ENCODE measurements around the gene CST5. TPM values are rescaled to one million over a fixed set of nuclear protein-coding genes. Genes with fewer than 3 reads are reported as not detected.
"Not testable (repeated sequence)": the region's sequence is repeated elsewhere in the genome, so short reads cannot be mapped to it uniquely, and the experiment has no call there.

CST5 gene
- total and polyA plus RNA-seq, 7 experiments from 2014 or later, result not detected

DNA sequence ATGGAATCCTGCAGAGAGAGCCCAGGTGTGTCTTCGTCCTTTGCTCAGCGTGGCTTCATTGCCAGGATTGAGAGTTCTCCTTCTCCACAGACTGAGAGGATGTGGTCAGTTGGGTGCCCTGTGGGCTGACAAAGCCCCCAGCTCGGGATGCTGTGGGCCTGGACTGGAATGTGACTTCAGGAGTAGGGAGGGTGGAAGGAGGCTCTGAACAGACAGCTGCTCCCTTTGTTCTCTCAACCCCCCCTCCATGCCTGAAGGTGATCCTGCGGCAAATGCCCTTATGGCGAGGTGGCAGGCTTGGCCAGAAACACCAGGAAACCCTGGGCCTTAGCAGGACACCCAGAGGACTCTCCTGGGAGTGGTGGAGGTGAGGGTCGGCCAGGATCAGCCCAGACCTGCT, 1.8 kb upstream of the CST5 start:
- peaks cover 0 to 6% (median 0%) of the 10 kb centered on the region in 5 donors for H3K27me3 Mint-ChIP-seq
- DNase-seq (no peak), ATAC-seq (no peak)
- no peaks in the 10 kb centered on the region for H3K36me3 Mint-ChIP-seq
- H3K36me3 ChIP-seq (ENCODE audit: control insufficient read depth in 2 of 3, insufficient read depth in 3 of 3, low read length in 3 of 3), result no peaks in the 10 kb centered on the region
- peaks cover 0 to 8% (median 0%) of the 10 kb centered on the region in 7 donors for H3K4me1 Mint-ChIP-seq
- intact Hi-C loops (cut with micrococcal nuclease), result no loop called here
- no peak overlapping the region for H3K4me3 ChIP-seq (ENCODE audit: low read length)
- no peaks in the 10 kb centered on the region for H3K9me3 Mint-ChIP-seq
- no peak overlapping the region for H3K4me3 Mint-ChIP-seq
- ChIA-PET POLR2A (no interaction called here), CTCF (no interaction called here)
- no peak overlapping the region for H3K27ac ChIP-seq (ENCODE audit: low read depth, low read length)
- H3K4me1 ChIP-seq (ENCODE audit: control insufficient read depth in 2 of 2, insufficient read depth in 2 of 2, low read length in 2 of 2), result no peaks in the 10 kb centered on the region
- H3K9me3 ChIP-seq (ENCODE audit: control insufficient read depth in 2 of 3, low read length in 3 of 3), result no peaks in the 10 kb centered on the region
- H3K27ac Mint-ChIP-seq, result no peak overlapping the region
- no peaks in the 10 kb centered on the region for H3K27me3 ChIP-seq (ENCODE audit: control insufficient read depth in 2 of 2, insufficient read depth in 2 of 2, low read length in 2 of 2)

DNA sequence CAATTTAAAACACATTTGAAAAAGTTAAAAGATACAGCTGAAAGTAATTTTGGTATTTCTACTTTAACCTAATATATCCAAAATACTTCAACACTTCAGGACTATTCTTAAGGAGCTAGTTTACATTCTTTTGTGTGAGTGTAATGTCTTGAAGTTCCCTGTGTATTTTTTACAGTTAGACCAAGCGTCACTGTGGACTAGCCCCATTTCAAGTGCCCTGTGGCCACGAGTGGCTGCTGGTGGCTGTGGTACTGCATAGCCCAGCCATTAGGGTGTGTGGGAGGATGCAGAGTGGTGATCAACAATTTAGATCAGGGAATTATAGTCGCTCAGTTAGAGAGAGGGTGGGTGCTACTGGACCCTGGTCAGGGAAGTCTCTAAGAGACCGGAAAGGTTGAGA, 869 bp upstream of the CST5 start:
- Histone ChIP-seq H3K27ac (ENCODE audit: low read depth, low read length) (no peak overlapping the region), H3K36me3 (ENCODE audit: control insufficient read depth in 2 of 3, insufficient read depth in 3 of 3, low read length in 3 of 3) (no peaks in the 10 kb centered on the region), H3K4me3 (ENCODE audit: low read length) (no peak overlapping the region), H3K9me3 (ENCODE audit: control insufficient read depth in 2 of 3, low read length in 3 of 3) (no peaks in the 10 kb centered on the region), H3K27me3 (ENCODE audit: control insufficient read depth in 2 of 2, insufficient read depth in 2 of 2, low read length in 2 of 2) (no peaks in the 10 kb centered on the region), H3K4me1 (ENCODE audit: control insufficient read depth in 2 of 2, insufficient read depth in 2 of 2, low read length in 2 of 2) (no peaks in the 10 kb centered on the region)
- ATAC-seq (no peak), DNase-seq (no peak)
- H3K36me3 Mint-ChIP-seq, result no peaks in the 10 kb centered on the region
- ChIA-PET CTCF (no interaction called here), POLR2A (no interaction called here)
- peaks cover 0 to 12% (median 0%) of the 10 kb centered on the region in 7 donors for H3K4me1 Mint-ChIP-seq
- H3K27ac Mint-ChIP-seq, result no peak overlapping the region
- peaks cover 0 to 10% (median 0%) of the 10 kb centered on the region in 5 donors for H3K27me3 Mint-ChIP-seq
- H3K9me3 Mint-ChIP-seq, result no peaks in the 10 kb centered on the region
- H3K4me3 Mint-ChIP-seq, result no peak overlapping the region
- intact Hi-C loops (cut with micrococcal nuclease), result no loop called here

DNA sequence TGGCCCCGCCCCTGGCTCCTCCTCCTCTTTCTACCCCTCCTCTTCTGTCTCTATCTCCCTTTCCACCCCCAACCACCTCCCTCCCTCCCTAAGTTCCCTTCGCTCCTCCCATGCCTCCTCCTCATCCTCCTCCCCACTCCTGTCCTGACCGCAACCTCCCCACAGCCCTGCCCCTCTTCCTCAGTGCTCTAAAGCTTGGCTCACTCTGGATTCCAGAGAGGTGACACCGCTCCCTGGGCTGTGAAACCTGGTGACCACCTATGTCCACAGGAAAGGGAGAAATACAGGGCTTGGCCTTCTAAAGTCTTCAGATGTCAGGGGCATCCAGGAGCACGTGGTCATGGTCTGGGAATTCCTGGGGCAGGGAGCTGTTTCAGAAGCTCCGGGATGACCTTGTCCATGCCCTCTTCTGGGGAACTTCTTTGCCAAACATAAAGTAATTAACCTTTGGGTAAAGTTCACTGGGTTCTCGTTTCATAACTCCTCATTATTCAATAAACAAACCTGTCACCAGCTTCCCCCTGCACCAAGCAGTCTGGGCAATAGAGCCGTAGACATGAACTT, 345 bp upstream of the CST5 start:
- no peak overlapping the region for H3K4me3 Mint-ChIP-seq
- CTCF ChIA-PET, result no interaction called here

DNA sequence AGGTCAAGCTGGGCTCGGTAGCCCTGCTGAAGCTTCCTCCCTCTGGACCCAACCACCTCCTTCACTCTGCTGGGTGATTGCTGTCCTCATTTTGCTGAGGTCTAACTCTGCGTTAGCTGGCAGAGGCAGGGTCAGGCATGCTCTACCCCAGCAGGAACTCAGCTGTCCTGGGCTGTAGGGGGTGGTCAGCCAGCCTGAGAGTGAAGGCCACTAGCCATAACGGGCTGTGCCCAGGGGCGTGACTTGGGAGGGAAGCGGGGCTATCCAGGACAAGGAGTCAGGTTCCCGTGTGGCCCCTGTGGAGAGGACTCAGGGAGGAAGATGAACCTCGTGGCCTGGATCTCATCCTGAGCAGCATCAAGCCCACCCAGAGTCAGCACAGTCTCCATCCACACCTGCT, 761 bp downstream of the CST5 start:
- ChIA-PET POLR2A (no interaction called here), CTCF (no interaction called here)

More for the DNA sequence above, 345 bp upstream of the CST5 start:
- no peaks in the 10 kb centered on the region for H3K9me3 Mint-ChIP-seq
- POLR2A ChIA-PET, result no interaction called here
- Histone ChIP-seq H3K4me1 (ENCODE audit: control insufficient read depth in 2 of 2, insufficient read depth in 2 of 2, low read length in 2 of 2) (no peaks in the 10 kb centered on the region), H3K27me3 (ENCODE audit: control insufficient read depth in 2 of 2, insufficient read depth in 2 of 2, low read length in 2 of 2) (no peaks in the 10 kb centered on the region), H3K4me3 (ENCODE audit: low read length) (no peak overlapping the region), H3K36me3 (ENCODE audit: control insufficient read depth in 2 of 3, insufficient read depth in 3 of 3, low read length in 3 of 3) (no peaks in the 10 kb centered on the region), H3K27ac (ENCODE audit: low read depth, low read length) (no peak overlapping the region), H3K9me3 (ENCODE audit: control insufficient read depth in 2 of 3, low read length in 3 of 3) (no peaks in the 10 kb centered on the region)
- H3K36me3 Mint-ChIP-seq, result no peaks in the 10 kb centered on the region
- no peak overlapping the region for H3K27ac Mint-ChIP-seq
- no peak for ATAC-seq
- intact Hi-C loops (cut with micrococcal nuclease), result no loop called here
- no peak for DNase-seq
- peaks cover 0 to 10% (median 0%) of the 10 kb centered on the region in 5 donors for H3K27me3 Mint-ChIP-seq
- H3K4me1 Mint-ChIP-seq, result peaks cover 0 to 17% (median under 1%) of the 10 kb centered on the region in 7 donors

DNA sequence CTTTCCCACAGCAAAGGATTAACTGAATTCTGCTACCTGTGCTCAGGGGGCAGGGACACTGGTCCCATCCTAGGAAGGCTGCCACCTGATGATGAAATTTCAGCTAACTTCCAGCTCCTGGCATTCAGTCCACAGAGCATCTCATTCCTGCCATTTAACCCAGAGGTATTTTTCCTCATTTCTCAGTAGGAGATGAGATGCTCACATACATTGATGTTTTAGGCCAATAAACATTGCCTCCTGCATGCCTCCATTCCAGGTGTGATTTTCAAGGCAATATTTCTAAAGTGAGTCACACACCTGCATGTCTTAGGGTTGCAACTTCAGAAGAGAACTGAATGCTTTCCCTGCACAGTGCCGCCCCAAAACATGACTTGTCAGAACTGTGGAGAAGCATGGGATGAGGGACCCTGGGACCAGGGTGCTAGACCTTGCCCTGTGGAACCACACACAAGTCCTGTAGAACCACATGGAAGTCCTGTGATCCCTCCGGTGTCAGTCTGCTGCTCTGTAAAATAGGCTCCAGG, 1.5 kb downstream of the CST5 start:
- H3K4me1 ChIP-seq (ENCODE audit: control insufficient read depth in 2 of 2, insufficient read depth in 2 of 2, low read length in 2 of 2); ATAC-seq; DNase-seq; H3K27me3 ChIP-seq (ENCODE audit: control insufficient read depth in 2 of 2, insufficient read depth in 2 of 2, low read length in 2 of 2); H3K27ac Mint-ChIP-seq; H3K4me3 ChIP-seq (ENCODE audit: low read length); intact Hi-C loops (cut with micrococcal nuclease); POLR2A ChIA-PET; H3K27ac ChIP-seq (ENCODE audit: low read depth, low read length); H3K4me3 Mint-ChIP-seq; H3K9me3 ChIP-seq (ENCODE audit: control insufficient read depth in 2 of 3, low read length in 3 of 3); H3K36me3 ChIP-seq (ENCODE audit: control insufficient read depth in 2 of 3, insufficient read depth in 3 of 3, low read length in 3 of 3); H3K9me3 Mint-ChIP-seq; CTCF ChIA-PET; H3K36me3 Mint-ChIP-seq: not testable (repeated sequence)
- H3K4me1 Mint-ChIP-seq, result peaks cover 0 to 35% (median 13%) of the 10 kb centered on the region in 7 donors
- peaks cover 0 to 10% (median 3%) of the 10 kb centered on the region in 5 donors for H3K27me3 Mint-ChIP-seq

More for the DNA sequence above, 761 bp downstream of the CST5 start:
- Mint-ChIP-seq H3K4me3 (no peak overlapping the region), H3K27me3 (peaks cover 0 to 10% (median 3%) of the 10 kb centered on the region in 5 donors), H3K9me3 (no peaks in the 10 kb centered on the region), H3K4me1 (peaks cover 0 to 28% (median 6%) of the 10 kb centered on the region in 7 donors), H3K27ac (no peak overlapping the region), H3K36me3 (no peaks in the 10 kb centered on the region)
- Histone ChIP-seq H3K27me3 (ENCODE audit: control insufficient read depth in 2 of 2, insufficient read depth in 2 of 2, low read length in 2 of 2) (no peaks in the 10 kb centered on the region), H3K4me1 (ENCODE audit: control insufficient read depth in 2 of 2, insufficient read depth in 2 of 2, low read length in 2 of 2) (peaks cover 0 to 8% of the 10 kb centered on the region in 2 donors), H3K36me3 (ENCODE audit: control insufficient read depth in 2 of 3, insufficient read depth in 3 of 3, low read length in 3 of 3) (no peaks in the 10 kb centered on the region), H3K27ac (ENCODE audit: low read depth, low read length) (no peak overlapping the region), H3K4me3 (ENCODE audit: low read length) (no peak overlapping the region), H3K9me3 (ENCODE audit: control insufficient read depth in 2 of 3, low read length in 3 of 3) (no peaks in the 10 kb centered on the region)
- intact Hi-C loops (cut with micrococcal nuclease), result no loop called here
- DNase-seq (no peak), ATAC-seq (no peak)

DNA sequence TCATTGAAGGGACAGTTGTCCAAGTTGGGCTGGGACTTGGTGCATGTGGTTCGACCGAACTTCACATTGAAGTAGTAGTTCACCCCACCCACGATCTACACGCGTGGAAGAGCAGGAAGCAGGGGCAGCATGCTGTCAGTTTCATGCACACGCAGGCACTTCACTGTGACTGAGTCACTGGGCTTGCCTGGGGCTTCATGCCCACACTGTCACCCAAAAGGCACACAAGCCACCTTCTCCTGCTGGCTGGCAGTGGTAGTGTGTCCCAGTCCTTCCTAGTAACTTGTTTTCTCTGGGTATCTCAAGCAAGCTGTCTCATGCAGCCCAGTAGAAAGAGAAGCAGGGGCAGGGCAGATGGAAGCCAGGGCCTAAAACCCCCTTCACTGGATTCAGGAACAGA, 2.0 kb downstream of the CST5 start:
- ATAC-seq, result no peak
- H3K27me3 ChIP-seq (ENCODE audit: control insufficient read depth in 2 of 2, insufficient read depth in 2 of 2, low read length in 2 of 2), result no peaks in the 10 kb centered on the region
- H3K9me3 ChIP-seq (ENCODE audit: control insufficient read depth in 2 of 3, low read length in 3 of 3), result no peaks in the 10 kb centered on the region
- no peak overlapping the region for H3K27ac Mint-ChIP-seq
- H3K27me3 Mint-ChIP-seq, result peaks cover 0 to 14% (median 6%) of the 10 kb centered on the region in 5 donors
- H3K36me3 ChIP-seq (ENCODE audit: control insufficient read depth in 2 of 3, insufficient read depth in 3 of 3, low read length in 3 of 3), result no peaks in the 10 kb centered on the region
- peaks cover 0 to 41% (median 14%) of the 10 kb centered on the region in 7 donors for H3K4me1 Mint-ChIP-seq
- H3K27ac ChIP-seq (ENCODE audit: low read depth, low read length), result no peak overlapping the region
- H3K4me3 ChIP-seq (ENCODE audit: low read length), result no peak overlapping the region
- peaks cover 0 to 9% of the 10 kb centered on the region in 2 donors for H3K4me1 ChIP-seq (ENCODE audit: control insufficient read depth in 2 of 2, insufficient read depth in 2 of 2, low read length in 2 of 2)
- ChIA-PET CTCF (no interaction called here), POLR2A (no interaction called here)
- H3K36me3 Mint-ChIP-seq, result no peaks in the 10 kb centered on the region
- no peak for DNase-seq
- intact Hi-C loops (cut with micrococcal nuclease), result no loop called here
- H3K9me3 Mint-ChIP-seq, result no peaks in the 10 kb centered on the region
- no peak overlapping the region for H3K4me3 Mint-ChIP-seq

DNA sequence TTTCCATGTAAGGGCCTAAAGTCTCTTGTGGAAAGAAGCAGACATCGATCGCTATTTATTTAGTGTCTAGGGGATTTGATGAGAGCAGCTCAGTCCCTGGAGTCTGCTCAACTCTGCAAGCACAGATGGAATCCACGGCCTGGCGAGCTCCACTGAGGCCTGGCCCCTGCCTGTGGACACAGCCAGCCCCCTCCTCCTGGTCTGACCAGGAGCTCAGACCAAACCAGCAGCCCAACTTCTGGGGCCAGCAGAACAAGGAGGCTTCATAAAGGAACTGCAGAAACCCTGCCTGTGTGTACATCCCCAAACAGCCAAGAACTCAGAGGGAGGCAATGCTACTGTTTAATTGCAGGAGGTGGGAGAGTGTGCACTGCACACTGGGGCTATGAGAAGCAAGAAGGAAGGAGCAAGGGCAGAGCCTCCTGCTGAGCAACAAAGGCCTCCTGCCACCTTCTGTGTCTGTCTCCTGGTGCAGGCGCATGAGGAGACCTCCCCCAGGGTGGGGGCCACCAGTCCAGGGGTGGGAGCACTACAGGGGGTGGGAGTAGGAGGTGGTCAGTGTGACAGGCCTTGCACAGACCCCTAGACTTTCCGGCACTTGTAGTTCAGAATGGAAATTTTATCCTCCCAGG, 3.8 kb downstream of the CST5 start:
- ChIA-PET POLR2A (no interaction called here), CTCF (no interaction called here)
- DNase-seq (no peak), ATAC-seq (no peak)
- Histone ChIP-seq H3K9me3 (ENCODE audit: control insufficient read depth in 2 of 3, low read length in 3 of 3) (no peaks in the 10 kb centered on the region), H3K4me1 (ENCODE audit: control insufficient read depth in 2 of 2, insufficient read depth in 2 of 2, low read length in 2 of 2) (peaks cover 0 to 9% of the 10 kb centered on the region in 2 donors), H3K27me3 (ENCODE audit: control insufficient read depth in 2 of 2, insufficient read depth in 2 of 2, low read length in 2 of 2) (no peaks in the 10 kb centered on the region), H3K36me3 (ENCODE audit: control insufficient read depth in 2 of 3, insufficient read depth in 3 of 3, low read length in 3 of 3) (no peaks in the 10 kb centered on the region), H3K4me3 (ENCODE audit: low read length) (no peak overlapping the region), H3K27ac (ENCODE audit: low read depth, low read length) (no peak overlapping the region)
- Mint-ChIP-seq H3K27ac (no peak overlapping the region), H3K9me3 (no peaks in the 10 kb centered on the region), H3K36me3 (no peaks in the 10 kb centered on the region), H3K4me1 (peaks cover 0 to 41% (median 14%) of the 10 kb centered on the region in 7 donors), H3K27me3 (peaks cover 0 to 20% (median 9%) of the 10 kb centered on the region in 5 donors), H3K4me3 (no peak overlapping the region)
- intact Hi-C loops (cut with micrococcal nuclease), result no loop called here

Data from naive thymus-derived CD4-positive, alpha-beta T cell (primary cell).